Measurements from ENCODE around the gene ALOX15B. TPM values are rescaled to one million over a fixed set of nuclear protein-coding genes. Genes with fewer than 3 reads are reported as not detected.

ALOX15B gene
- total and polyA plus RNA-seq, 5 donors from 2014 or later, result not detected

DNA sequence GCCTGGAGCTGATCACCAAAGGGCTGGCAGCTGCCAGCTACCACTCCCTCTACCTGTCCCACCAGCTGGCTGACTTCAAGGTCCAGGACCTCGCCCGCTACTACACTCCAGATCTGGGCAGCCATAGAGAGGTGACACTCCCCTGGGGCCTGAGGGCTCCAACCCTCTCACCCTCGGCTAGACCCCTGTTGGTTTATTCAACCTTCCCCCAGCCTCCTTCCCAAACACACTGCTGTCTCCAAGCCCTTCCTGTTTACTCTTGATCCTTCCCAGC is 30.7 kb downstream of the ALOX15B start:
- Histone ChIP-seq H3K27ac (ENCODE audit: insufficient read depth, low read length, poor library complexity, severe bottlenecking) (no peak overlapping the region), H3K9me3 (ENCODE audit: control insufficient read depth in 2 of 2, low read length in 2 of 2) (no peaks in the 10 kb centered on the region), H3K4me1 (ENCODE audit: control insufficient read depth, insufficient read depth, low read length, poor library complexity, severe bottlenecking) (peaks cover 22% of the 10 kb centered on the region), H3K4me3 (ENCODE audit: low read depth, low read length) (no peak overlapping the region), H3K27me3 (ENCODE audit: control insufficient read depth, insufficient read depth, low read length) (peaks cover 13% of the 10 kb centered on the region), H3K36me3 (ENCODE audit: control insufficient read depth, insufficient read depth, low read length) (no peaks in the 10 kb centered on the region)
- no peak overlapping the region for H3K4me3 Mint-ChIP-seq
- ATAC-seq (ENCODE audit: low read depth in 2 of 2) (no peak), DNase-seq (no peak)
- H3K27me3 Mint-ChIP-seq, result peaks cover 51% of the 10 kb centered on the region
- H3K4me1 Mint-ChIP-seq, result peaks cover 0 to 23% (median 10%) of the 10 kb centered on the region in 4 donors
- H3K9me3 Mint-ChIP-seq, result peaks cover 0 to 2% (median 0%) of the 10 kb centered on the region in 7 donors
- H3K36me3 Mint-ChIP-seq, result no peaks in the 10 kb centered on the region
- H3K27ac Mint-ChIP-seq, result no peak overlapping the region

DNA sequence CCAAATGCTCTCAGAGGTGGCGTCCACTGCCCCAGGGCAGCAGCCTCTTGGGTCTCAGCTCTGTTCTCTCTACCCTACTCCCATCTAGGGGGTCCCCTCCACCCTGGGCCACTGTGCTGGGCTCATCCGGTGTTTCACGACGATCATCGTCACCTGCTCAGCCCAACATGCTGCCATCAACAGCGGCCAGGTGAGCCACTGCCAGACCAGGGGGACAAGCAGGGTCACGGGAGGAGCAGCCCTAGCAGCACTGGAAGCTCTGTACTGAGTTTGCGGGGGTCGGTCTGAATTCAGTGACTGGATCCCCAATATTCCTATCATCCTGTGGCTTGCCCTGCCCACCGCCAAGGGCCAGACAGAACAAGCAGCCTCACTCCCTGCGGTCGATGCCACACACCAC is 32.6 kb downstream of the ALOX15B start:
- Histone ChIP-seq H3K27ac (ENCODE audit: insufficient read depth, low read length, poor library complexity, severe bottlenecking) (no peak overlapping the region), H3K9me3 (ENCODE audit: control insufficient read depth in 2 of 2, low read length in 2 of 2) (no peaks in the 10 kb centered on the region), H3K4me1 (ENCODE audit: control insufficient read depth, insufficient read depth, low read length, poor library complexity, severe bottlenecking) (peaks cover 22% of the 10 kb centered on the region), H3K4me3 (ENCODE audit: low read depth, low read length) (no peak overlapping the region), H3K27me3 (ENCODE audit: control insufficient read depth, insufficient read depth, low read length) (peaks cover 19% of the 10 kb centered on the region), H3K36me3 (ENCODE audit: control insufficient read depth, insufficient read depth, low read length) (no peaks in the 10 kb centered on the region)
- no peak overlapping the region for H3K27ac Mint-ChIP-seq
- peaks cover 0 to 2% (median 0%) of the 10 kb centered on the region in 7 donors for H3K9me3 Mint-ChIP-seq
- H3K4me3 Mint-ChIP-seq, result no peak overlapping the region
- peaks cover 0 to 26% (median 10%) of the 10 kb centered on the region in 4 donors for H3K4me1 Mint-ChIP-seq
- no peak for ATAC-seq (ENCODE audit: low read depth in 2 of 2)
- H3K27me3 Mint-ChIP-seq, result peaks cover 63% of the 10 kb centered on the region
- no peaks in the 10 kb centered on the region for H3K36me3 Mint-ChIP-seq
- no peak for DNase-seq

DNA sequence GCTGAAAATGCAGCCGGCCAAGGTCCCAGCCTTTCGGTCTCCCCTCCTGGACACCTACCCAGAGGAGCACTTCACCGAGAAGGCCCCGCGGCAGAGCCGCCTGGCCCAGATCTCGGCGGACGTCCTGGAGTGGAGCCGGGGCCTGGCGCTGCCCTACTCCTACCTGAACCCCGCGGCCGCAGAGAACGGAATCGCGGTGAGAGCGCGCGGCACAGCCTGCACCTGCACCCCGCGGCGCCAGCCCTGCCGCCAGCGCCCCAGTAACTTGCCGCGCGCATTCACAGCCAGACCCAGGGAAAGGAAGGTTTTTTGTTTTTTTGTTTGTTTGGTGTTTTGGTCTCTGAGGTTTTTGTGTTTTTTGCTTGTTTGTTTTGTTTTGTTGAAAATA is 33.5 kb downstream of the ALOX15B start:
- H3K36me3 ChIP-seq (ENCODE audit: control insufficient read depth, insufficient read depth, low read length), result no peaks in the 10 kb centered on the region
- Mint-ChIP-seq H3K4me3 (peak overlapping the region in 3 of 4 donors; percentile 67 to 91 (median 79)), H3K9me3 (peaks cover 0 to 2% (median 0%) of the 10 kb centered on the region in 7 donors), H3K36me3 (no peaks in the 10 kb centered on the region), H3K27me3 (peaks cover 60% of the 10 kb centered on the region), H3K4me1 (peaks cover 0 to 26% (median 10%) of the 10 kb centered on the region in 4 donors), H3K27ac (peak overlapping the region in 2 of 3 donors; percentile 54 to 80)
- no peak for ATAC-seq (ENCODE audit: low read depth in 2 of 2)
- no peak overlapping the region for H3K4me3 ChIP-seq (ENCODE audit: low read depth, low read length)
- no peak for DNase-seq
- peaks cover 22% of the 10 kb centered on the region for H3K4me1 ChIP-seq (ENCODE audit: control insufficient read depth, insufficient read depth, low read length, poor library complexity, severe bottlenecking)
- peaks cover 19% of the 10 kb centered on the region for H3K27me3 ChIP-seq (ENCODE audit: control insufficient read depth, insufficient read depth, low read length)
- H3K27ac ChIP-seq (ENCODE audit: insufficient read depth, low read length, poor library complexity, severe bottlenecking), result no peak overlapping the region
- H3K9me3 ChIP-seq (ENCODE audit: control insufficient read depth in 2 of 2, low read length in 2 of 2), result no peaks in the 10 kb centered on the region

DNA sequence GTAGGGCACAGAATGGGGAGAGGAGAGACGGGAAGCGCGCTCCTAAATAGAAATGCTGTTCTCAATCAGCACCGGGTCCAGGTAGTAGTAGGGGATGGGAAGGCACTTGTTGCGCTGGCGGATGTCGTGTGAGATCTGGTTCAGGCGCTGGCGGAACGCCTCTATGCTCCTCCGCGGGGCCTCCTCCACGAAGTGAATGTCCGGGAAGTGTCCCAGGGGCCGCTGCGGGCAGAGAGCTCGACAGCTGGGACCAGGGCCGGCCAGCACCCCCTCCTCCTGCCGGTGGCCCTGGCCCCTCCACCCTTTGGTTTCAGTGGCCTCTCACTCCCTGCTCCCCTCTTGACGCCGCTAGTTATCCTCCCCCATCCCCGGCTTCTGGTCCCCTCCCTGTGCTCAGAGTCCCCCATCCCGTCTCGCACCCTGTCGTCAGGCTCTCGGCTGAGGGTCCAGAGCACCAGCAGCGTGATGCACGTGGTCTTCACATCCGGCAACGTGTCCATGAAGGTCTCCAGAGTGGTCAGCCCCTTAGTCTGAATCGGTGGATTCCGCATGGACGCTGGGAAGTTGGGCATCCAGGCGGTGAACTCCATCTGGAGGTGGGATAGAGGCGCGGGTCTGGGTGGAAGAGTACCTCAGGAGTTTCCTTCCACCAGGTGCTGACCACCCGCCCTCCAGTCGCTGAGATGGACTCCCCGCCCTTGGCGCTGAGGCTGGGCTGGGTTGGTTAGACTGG is 34.0 kb downstream of the ALOX15B start:
- Histone ChIP-seq H3K9me3 (ENCODE audit: control insufficient read depth in 2 of 2, low read length in 2 of 2) (no peaks in the 10 kb centered on the region), H3K36me3 (ENCODE audit: control insufficient read depth, insufficient read depth, low read length) (no peaks in the 10 kb centered on the region), H3K27me3 (ENCODE audit: control insufficient read depth, insufficient read depth, low read length) (peaks cover 19% of the 10 kb centered on the region), H3K4me3 (ENCODE audit: low read depth, low read length) (no peak overlapping the region), H3K27ac (ENCODE audit: insufficient read depth, low read length, poor library complexity, severe bottlenecking) (no peak overlapping the region), H3K4me1 (ENCODE audit: control insufficient read depth, insufficient read depth, low read length, poor library complexity, severe bottlenecking) (peaks cover 22% of the 10 kb centered on the region)
- Mint-ChIP-seq H3K4me3 (peak overlapping the region; percentile 33 to 91 (median 73)), H3K4me1 (peaks cover 0 to 28% (median 10%) of the 10 kb centered on the region in 4 donors), H3K36me3 (no peaks in the 10 kb centered on the region), H3K27ac (peak overlapping the region in 2 of 3 donors; percentile 54 to 80), H3K9me3 (peaks cover 0 to 2% (median 0%) of the 10 kb centered on the region in 7 donors), H3K27me3 (peaks cover 60% of the 10 kb centered on the region)
- ATAC-seq (ENCODE audit: low read depth in 2 of 2) (peak; percentile 49 to 51), DNase-seq (peak in 2 of 3 donors; percentile 30 to 40)

DNA sequence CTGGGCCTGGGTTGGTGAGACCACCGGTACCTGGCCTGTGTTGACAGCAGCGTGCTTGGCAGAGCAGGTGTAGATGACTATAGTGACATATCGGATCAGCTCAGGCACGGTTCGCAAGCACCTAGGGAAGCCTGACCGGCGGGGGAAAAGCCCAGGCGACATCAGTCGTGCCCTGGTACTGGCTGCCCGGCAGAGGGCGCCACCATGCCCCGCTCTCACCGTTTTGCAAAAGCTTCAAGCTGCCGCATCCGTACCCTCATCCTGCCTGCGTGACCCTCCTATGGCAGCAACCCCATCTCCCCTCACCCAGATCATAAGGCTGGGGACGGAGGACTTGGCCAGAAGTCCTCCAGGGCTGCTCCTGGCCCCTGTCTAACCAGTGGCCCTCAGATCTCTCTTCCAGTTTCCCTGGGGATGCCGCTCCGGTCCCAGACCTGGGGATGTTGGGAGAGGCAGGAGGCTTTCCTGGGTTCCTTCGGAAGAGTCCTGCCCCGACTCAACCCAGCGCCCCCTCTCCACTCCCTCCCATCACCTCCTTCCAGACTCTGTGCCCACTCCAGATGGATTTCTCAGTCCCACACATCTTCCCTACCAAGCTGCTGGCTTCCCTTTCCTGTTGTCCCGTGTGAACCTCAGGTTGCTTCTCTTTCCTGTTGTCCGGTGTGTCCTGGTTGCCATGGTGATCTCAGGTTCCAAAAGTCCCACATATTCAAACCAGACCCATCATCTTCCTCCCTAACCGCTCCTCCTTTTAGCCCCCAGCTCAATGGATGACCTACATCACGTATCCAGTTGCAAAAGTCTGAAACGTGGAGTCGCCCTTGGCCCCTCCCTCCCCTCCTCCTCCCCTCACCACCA is 35.0 kb downstream of the ALOX15B start:
- no peak overlapping the region for H3K27ac ChIP-seq (ENCODE audit: insufficient read depth, low read length, poor library complexity, severe bottlenecking)
- peaks cover 0 to 2% (median 0%) of the 10 kb centered on the region in 7 donors for H3K9me3 Mint-ChIP-seq
- ATAC-seq (ENCODE audit: low read depth in 2 of 2) (peak; percentile 81 to 82), DNase-seq (peak; percentile 73 to 81 (median 79))
- H3K4me1 ChIP-seq (ENCODE audit: control insufficient read depth, insufficient read depth, low read length, poor library complexity, severe bottlenecking), result peaks cover 22% of the 10 kb centered on the region
- no peaks in the 10 kb centered on the region for H3K9me3 ChIP-seq (ENCODE audit: control insufficient read depth in 2 of 2, low read length in 2 of 2)
- H3K36me3 Mint-ChIP-seq, result no peaks in the 10 kb centered on the region
- peak overlapping the region; percentile 67 to 94 (median 85) for H3K4me3 Mint-ChIP-seq
- H3K4me3 ChIP-seq (ENCODE audit: low read depth, low read length), result no peak overlapping the region
- peak overlapping the region in 1 of 3 donors; percentile 20 for H3K27ac Mint-ChIP-seq
- H3K4me1 Mint-ChIP-seq, result peaks cover 0 to 28% (median 10%) of the 10 kb centered on the region in 4 donors
- H3K27me3 Mint-ChIP-seq, result peaks cover 58% of the 10 kb centered on the region
- H3K27me3 ChIP-seq (ENCODE audit: control insufficient read depth, insufficient read depth, low read length), result peaks cover 19% of the 10 kb centered on the region
- no peaks in the 10 kb centered on the region for H3K36me3 ChIP-seq (ENCODE audit: control insufficient read depth, insufficient read depth, low read length)

DNA sequence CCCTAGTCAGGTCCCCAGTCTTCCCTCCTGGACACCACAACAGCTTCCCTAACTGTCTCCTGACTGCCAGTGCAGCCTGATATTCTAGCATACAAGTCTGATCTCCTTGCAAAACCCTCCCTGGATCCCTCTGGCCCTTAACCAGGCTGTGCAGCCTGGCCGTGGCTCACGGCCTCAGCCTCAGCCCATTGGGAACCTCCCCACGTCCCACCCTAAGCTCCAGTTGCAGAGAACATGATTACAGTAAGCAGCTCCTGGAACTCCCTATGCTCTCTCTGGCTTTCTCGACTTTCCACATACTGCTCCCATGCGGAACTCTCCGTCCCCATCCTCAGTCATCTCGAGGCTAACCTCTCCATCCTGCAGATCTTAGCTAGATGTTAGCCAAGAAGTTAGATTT is 35.7 kb downstream of the ALOX15B start:
- DNase-seq (no peak), ATAC-seq (ENCODE audit: low read depth in 2 of 2) (no peak)
- Mint-ChIP-seq H3K4me3 (peak overlapping the region in 3 of 4 donors; percentile 48 to 64 (median 56)), H3K27ac (no peak overlapping the region), H3K9me3 (peaks cover 0 to 2% (median 0%) of the 10 kb centered on the region in 7 donors), H3K27me3 (peaks cover 62% of the 10 kb centered on the region), H3K4me1 (peaks cover 0 to 32% (median 14%) of the 10 kb centered on the region in 4 donors), H3K36me3 (no peaks in the 10 kb centered on the region)
- no peak overlapping the region for H3K4me3 ChIP-seq (ENCODE audit: low read depth, low read length)
- H3K4me1 ChIP-seq (ENCODE audit: control insufficient read depth, insufficient read depth, low read length, poor library complexity, severe bottlenecking), result peaks cover 28% of the 10 kb centered on the region
- H3K27ac ChIP-seq (ENCODE audit: insufficient read depth, low read length, poor library complexity, severe bottlenecking), result no peak overlapping the region
- peaks cover 19% of the 10 kb centered on the region for H3K27me3 ChIP-seq (ENCODE audit: control insufficient read depth, insufficient read depth, low read length)
- H3K9me3 ChIP-seq (ENCODE audit: control insufficient read depth in 2 of 2, low read length in 2 of 2), result no peaks in the 10 kb centered on the region
- no peaks in the 10 kb centered on the region for H3K36me3 ChIP-seq (ENCODE audit: control insufficient read depth, insufficient read depth, low read length)

DNA sequence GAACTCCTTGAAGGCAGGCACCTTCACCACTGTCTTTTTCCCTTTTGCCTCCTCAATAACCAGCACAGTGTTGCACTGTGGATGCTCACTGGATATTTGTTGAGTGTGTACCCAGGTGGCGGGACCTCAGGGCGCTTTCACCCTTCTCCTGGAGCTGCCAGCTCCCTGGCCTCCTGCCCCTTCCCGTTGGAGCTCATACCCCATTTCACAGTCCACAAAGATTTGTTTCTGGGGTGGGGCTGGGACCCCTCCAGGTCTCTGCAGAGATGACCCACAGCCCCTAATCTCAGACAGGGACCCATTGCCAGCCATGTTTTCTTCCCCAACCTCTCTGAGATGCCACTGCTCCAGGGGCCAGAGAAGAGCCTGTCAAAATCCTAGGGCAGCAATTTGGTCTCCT is 36.2 kb downstream of the ALOX15B start:
- Histone ChIP-seq H3K27me3 (ENCODE audit: control insufficient read depth, insufficient read depth, low read length) (peaks cover 19% of the 10 kb centered on the region), H3K4me1 (ENCODE audit: control insufficient read depth, insufficient read depth, low read length, poor library complexity, severe bottlenecking) (peaks cover 33% of the 10 kb centered on the region), H3K4me3 (ENCODE audit: low read depth, low read length) (no peak overlapping the region), H3K36me3 (ENCODE audit: control insufficient read depth, insufficient read depth, low read length) (no peaks in the 10 kb centered on the region), H3K9me3 (ENCODE audit: control insufficient read depth in 2 of 2, low read length in 2 of 2) (no peaks in the 10 kb centered on the region), H3K27ac (ENCODE audit: insufficient read depth, low read length, poor library complexity, severe bottlenecking) (no peak overlapping the region)
- H3K36me3 Mint-ChIP-seq, result no peaks in the 10 kb centered on the region
- ATAC-seq (ENCODE audit: low read depth in 2 of 2) (no peak), DNase-seq (no peak)
- H3K4me3 Mint-ChIP-seq, result peak overlapping the region in 1 of 4 donors; percentile 56
- H3K9me3 Mint-ChIP-seq, result peaks cover 0 to 2% (median 0%) of the 10 kb centered on the region in 7 donors
- peaks cover 0 to 37% (median 14%) of the 10 kb centered on the region in 4 donors for H3K4me1 Mint-ChIP-seq
- H3K27ac Mint-ChIP-seq, result no peak overlapping the region
- H3K27me3 Mint-ChIP-seq, result peaks cover 66% of the 10 kb centered on the region
